ENCODE results near the gene RNF38.

The RNF38 gene

DNA sequence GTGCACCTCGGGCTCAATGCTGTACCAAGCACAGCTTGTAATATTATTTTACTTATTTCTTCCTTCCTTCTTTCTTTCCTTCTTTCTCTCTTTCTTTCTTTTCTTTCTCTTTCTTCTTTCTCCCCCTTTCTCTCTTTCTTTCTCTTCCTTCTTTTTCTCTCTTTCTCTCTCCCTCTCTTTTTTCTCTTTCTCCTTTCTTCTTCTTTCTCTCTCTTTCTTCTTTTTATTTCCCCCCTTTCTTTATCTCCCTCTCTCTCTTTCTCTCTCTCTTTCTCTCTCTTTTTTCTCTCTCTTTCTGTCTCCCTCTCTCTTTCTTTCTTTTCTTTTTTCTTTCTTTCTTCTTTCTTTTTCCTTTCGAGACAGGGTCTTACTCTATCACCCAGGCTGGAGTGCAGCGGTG, 109.1 kb downstream of the RNF38 start:
- ATAC-seq = no peak

DNA sequence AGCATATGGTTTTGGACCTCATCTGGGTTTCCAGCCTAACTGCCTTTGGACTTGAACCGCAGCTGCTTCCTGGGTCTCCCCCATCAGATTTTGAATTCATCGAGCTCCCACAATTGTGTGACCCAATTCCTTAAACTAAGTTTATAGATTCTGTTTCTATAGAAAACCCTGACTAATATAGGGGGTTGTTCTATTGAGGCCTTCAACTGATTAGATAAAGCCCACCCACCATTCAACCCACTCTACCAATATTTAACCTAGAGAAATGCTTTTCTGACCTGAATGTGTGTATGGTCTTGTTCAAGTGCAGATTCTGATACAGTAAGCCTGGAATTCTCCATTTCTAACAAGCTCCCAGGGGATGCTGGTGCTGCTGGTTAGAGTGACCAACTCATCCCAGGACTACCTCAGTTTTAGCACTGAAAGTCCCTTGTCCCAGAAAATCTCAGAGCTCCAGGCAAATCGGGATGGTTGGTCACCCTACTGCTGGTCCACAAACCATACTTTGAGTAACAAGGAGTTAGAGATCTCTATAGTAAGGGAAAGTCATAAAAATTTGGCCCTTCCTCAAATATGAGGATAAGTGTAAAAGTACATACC, 110.1 kb downstream of the RNF38 start:
- no peak for ATAC-seq

DNA sequence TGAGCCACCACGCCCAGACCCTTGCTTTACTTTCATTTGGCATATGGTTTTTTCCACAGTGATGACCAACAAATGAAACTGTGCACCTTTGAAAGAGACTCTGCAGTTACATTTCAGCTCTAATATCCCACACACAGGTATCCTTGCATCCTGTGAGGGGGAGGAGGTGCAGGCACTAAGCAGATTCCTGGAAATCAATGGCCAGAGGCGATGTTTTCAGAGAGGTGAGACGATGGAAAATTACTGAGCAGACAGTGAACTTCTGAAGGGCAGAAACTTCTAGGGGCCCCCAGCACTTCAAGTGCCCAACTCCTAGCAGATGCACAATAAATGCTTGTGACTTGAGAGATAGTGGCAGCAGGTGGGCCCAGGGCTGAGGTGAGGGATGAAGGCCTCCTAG, 112.0 kb downstream of the RNF38 start:
- no peak for ATAC-seq
